Ovary (tissue), 3 donors: Measurements from ENCODE around the gene PPFIBP2.

Experiments used
- CTCF ChIP-seq, 3 donors: fragments of 450-650 bp in 2 of 3; fragments of 200-600 bp in 1 of 3; IDR thresholded peaks; one replicate each; pipeline versions ENCODE4 v1.5.1 to v1.8.0; 2016 to 2022; ENCODE audit warnings: antibody characterized with exemption in 3 of 3, mild to moderate bottlenecking in 1 of 3
- POLR2A ChIP-seq: fragments of 450-650 bp; IDR thresholded peaks from one replicate; pipeline ENCODE4 v1.6.1; 2017; ENCODE audit warnings: antibody characterized with exemption, mild to moderate bottlenecking, moderate library complexity
- donor health status: DM: no; HTN: no; CAD: no.

GRCh38 chr11:7690648-7691047, 176.8 kb downstream of the PPFIBP2 start:
- TF ChIP-seq CTCF (IDR thresholded peaks at IDR 0.05) (peak in 1 of 3 donors; percentile 18), POLR2A (no peak)
